ENCODE measurements around the gene CLN6.
A peak's percentile ranks its signal among the peaks of the same experiment; 100 is the strongest.
"Not testable (repeated sequence)": the region's sequence is repeated elsewhere in the genome, so short reads cannot be mapped to it uniquely, and the experiment has no call there.

CLN6 gene

DNA sequence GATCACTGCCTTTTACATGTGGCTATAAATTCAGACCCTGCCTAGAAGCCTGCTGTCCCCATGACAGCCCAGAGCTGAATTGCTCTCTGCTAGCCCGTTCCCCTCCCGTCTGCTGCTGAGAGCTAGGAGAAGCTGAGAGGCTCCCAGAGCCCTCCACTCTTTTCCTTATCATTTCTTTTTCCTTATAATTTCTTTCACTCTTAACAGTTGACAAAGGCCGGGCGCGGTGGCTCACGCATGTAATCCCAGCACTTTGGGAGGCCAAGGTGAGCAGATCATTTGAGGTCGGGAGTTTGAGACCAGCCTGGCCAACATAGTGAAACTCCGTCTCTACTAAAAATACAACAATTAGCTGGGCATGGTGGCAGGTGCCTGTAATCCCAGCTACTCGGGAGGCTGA lies 5.0 kb upstream of the CLN6 start:
- not testable (repeated sequence) for H3K4me3 Mint-ChIP-seq

DNA sequence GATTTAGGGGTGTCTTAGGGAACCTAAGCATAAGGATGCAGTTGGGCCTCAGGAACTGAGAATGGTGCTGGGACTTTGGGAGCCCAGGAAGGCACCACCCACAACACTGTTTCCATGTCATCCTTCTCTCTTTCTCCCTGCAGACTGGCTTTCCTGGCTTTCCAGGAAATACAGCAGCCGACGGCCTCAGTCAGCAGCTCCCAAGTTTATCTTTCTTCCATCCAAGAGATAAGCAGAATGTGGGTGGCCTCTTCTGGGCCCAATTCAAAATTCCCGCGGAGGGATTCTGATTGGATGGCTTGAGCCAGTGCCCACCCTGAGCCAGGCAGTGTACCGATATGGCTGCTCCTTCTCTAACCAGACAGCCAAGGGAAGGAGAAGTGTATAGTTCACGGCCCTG lies 4.5 kb upstream of the CLN6 start:
- Mint-ChIP-seq H3K4me1 (peaks cover 16 to 29% of the 10 kb centered on the region in 2 donors), H3K27me3 (no peaks in the 10 kb centered on the region), H3K4me3 (no peak overlapping the region), H3K9me3 (no peaks in the 10 kb centered on the region), H3K36me3 (no peaks in the 10 kb centered on the region), H3K27ac (no peak overlapping the region)
- ATAC-seq (replicated peaks) (no peak), DNase-seq (no peak)

More for the DNA sequence above, 5.0 kb upstream of the CLN6 start:
- not testable (repeated sequence) for H3K9me3 Mint-ChIP-seq; H3K27me3 Mint-ChIP-seq; ATAC-seq (replicated peaks); H3K27ac Mint-ChIP-seq; DNase-seq; H3K36me3 Mint-ChIP-seq
- H3K4me1 Mint-ChIP-seq, result peaks cover 16 to 29% of the 10 kb centered on the region in 2 donors

DNA sequence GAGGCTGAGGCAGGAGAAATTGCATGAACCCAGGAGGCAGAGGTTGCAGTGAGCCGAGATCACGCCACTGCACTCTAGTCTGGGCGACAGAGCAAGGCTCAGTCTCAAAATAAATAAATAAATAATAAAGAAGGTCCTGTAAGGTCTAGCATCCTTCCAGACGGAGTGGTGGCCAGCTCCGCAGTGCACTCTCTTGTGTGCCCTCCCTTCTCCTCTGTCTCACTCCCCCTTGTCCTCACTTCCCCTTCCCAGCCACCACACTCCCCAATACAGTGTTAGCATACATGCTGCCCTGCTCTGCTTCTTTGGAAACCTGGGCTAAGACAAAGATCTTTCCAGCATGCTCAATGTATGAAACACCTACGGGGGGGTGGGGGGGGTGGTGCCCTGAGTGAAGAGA lies 3.4 kb upstream of the CLN6 start:
- H3K4me3 Mint-ChIP-seq, result no peak overlapping the region
- DNase-seq (no peak), ATAC-seq (replicated peaks) (peak in 1 of 2 donors; percentile 48)
- H3K27ac Mint-ChIP-seq, result peak overlapping the region; percentile 70
- peaks cover 0 to 5% of the 10 kb centered on the region in 2 donors for H3K36me3 Mint-ChIP-seq
- peaks cover 26 to 40% of the 10 kb centered on the region in 2 donors for H3K4me1 Mint-ChIP-seq
- no peaks in the 10 kb centered on the region for H3K27me3 Mint-ChIP-seq
- no peaks in the 10 kb centered on the region for H3K9me3 Mint-ChIP-seq

DNA sequence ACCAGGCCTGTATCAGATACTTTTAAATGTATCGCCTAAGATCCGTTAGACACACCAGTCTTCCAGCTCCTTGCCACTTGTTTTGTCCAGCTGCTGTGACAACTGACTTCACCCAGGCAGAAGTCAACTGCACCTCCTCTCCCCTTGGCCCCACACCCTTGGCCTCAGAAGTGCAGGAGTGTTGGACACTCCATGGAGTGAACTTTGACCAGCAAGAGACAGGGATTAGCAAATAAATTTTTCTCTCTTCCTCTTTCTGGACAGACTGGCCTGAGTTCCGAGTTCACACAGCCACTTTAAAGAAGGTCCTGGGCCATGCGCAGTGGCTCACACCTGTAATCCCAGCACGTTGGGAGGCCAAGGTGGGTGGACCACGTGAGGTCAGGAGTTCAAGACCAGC lies 2.9 kb upstream of the CLN6 start:
- Mint-ChIP-seq H3K27me3 (no peaks in the 10 kb centered on the region), H3K27ac (no peak overlapping the region), H3K4me3 (no peak overlapping the region), H3K4me1 (peaks cover 30 to 45% of the 10 kb centered on the region in 2 donors), H3K36me3 (peaks cover 0 to 5% of the 10 kb centered on the region in 2 donors), H3K9me3 (no peaks in the 10 kb centered on the region)
- DNase-seq (no peak), ATAC-seq (replicated peaks) (no peak)

DNA sequence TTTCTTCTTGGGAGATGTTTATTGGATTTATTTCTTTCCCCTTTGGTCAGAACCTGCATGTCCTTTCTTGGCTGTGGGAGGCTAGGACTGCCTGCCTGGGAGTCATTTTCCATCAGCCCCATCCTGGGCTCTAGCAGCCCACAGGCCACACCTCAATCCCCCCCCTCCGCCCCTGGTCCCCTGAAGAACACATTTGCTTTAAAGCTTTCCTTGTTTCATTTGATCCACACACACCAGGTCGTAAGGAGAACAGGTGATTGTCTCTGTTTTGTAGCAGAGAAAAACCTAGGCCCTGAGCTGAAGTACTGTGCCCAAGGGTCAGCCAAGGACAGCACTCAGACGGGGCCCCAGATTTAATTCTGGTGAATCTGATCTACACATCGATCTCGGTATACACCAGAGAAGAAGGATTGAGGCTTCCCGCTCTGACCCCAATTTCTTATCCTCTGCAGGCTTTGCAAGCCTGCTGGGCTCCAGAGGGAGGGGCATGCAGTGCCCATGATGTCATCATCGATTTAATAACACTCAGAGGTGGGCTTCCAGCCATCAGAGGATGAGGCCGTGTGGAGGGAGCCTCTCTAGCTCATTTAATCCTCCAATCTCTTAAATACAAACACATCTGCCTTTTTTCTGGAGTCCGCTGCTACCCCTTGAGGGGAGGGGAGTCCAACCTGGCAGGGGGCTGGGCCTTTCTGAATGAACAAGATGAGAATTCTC lies 1.7 kb upstream of the CLN6 start:
- peaks cover 0 to 5% of the 10 kb centered on the region in 2 donors for H3K36me3 Mint-ChIP-seq
- H3K4me3 Mint-ChIP-seq, result peak overlapping the region; percentile 11 to 70
- peak overlapping the region; percentile 84 for H3K27ac Mint-ChIP-seq
- peaks cover 33 to 55% of the 10 kb centered on the region in 2 donors for H3K4me1 Mint-ChIP-seq
- no peak for ATAC-seq (replicated peaks)
- no peaks in the 10 kb centered on the region for H3K27me3 Mint-ChIP-seq
- no peaks in the 10 kb centered on the region for H3K9me3 Mint-ChIP-seq
- DNase-seq, result no peak

DNA sequence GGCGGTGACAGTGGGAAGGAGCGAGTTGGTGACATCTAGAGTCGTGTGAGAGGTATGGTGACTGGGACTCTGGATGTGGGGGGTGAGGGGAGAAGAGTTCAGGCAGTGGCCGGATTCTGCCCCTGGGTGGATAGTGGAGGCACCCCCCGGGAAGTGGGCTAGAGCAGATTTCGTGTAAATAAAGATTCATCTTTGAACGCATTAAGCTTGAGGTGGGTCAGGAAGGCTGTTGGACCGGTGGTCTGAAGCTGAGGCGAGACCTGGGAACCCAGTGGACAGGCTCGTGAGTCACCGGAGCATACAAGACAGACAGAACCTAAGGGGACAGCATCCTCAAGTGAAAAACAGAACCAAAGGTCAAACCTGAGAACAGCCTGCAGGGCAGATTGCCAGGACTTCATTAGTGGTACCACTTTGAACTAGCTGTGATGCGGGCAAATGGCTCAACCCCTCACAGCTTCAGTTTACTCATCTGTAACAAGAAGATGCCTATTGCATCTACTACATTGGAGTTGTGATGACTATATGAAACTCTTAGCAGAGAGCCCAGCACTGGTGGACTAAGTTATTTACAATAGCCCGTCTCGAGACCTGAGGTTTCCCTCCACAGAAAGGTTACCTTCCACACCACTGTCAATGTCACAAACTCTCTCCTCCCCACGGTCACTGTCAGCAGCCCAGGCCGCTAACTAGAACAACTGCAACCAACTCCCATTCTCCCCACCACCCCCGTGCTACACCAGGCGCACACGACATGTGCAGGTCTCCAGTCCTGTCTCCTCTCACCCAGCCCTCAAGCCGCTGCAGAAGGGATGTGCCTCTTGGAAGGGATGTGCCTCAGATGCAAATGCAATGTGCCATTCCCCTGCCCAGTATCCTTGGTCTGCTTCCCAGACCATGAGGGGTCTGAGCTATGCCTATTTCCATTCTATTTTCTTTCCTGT lies 901 bp upstream of the CLN6 start:
- DNase-seq, result peak; percentile 41
- Mint-ChIP-seq H3K4me1 (peaks cover 33 to 64% of the 10 kb centered on the region in 2 donors), H3K9me3 (no peaks in the 10 kb centered on the region), H3K27me3 (no peaks in the 10 kb centered on the region), H3K4me3 (peak overlapping the region; percentile 81 to 84), H3K27ac (peak overlapping the region; percentile 94), H3K36me3 (peaks cover 0 to 5% of the 10 kb centered on the region in 2 donors)
- ATAC-seq (replicated peaks), result peak in 1 of 2 donors; percentile 22

DNA sequence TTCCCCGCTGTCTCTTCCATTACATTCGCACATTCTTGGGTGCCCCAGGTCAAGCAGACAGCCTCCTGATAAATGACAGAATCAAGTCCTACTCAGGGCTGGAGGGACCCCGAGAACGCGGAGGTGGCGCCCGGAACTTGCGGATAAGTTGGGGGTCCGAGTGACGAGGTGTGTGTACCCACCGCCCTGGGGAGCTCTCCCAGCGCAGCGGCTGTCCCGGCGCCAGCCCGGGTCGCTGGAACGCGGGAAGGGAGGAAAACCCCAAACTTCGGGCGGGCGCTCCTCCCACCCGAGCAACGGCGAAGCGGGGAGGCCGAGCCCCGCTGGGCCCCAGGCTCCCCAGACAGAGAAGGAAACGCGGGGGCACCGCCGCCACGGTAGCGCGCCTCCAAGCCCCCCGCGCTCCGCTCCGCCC lies 550 bp downstream of the CLN6 start:
- ATAC-seq (replicated peaks), result peak; percentile 1
- DNase-seq, result peak; percentile 39
- Mint-ChIP-seq H3K36me3 (peaks cover 2 to 14% of the 10 kb centered on the region in 2 donors), H3K27me3 (no peaks in the 10 kb centered on the region), H3K9me3 (no peaks in the 10 kb centered on the region), H3K4me1 (peaks cover 42 to 76% of the 10 kb centered on the region in 2 donors), H3K27ac (peak overlapping the region; percentile 95), H3K4me3 (peak overlapping the region; percentile 81 to 84)

DNA sequence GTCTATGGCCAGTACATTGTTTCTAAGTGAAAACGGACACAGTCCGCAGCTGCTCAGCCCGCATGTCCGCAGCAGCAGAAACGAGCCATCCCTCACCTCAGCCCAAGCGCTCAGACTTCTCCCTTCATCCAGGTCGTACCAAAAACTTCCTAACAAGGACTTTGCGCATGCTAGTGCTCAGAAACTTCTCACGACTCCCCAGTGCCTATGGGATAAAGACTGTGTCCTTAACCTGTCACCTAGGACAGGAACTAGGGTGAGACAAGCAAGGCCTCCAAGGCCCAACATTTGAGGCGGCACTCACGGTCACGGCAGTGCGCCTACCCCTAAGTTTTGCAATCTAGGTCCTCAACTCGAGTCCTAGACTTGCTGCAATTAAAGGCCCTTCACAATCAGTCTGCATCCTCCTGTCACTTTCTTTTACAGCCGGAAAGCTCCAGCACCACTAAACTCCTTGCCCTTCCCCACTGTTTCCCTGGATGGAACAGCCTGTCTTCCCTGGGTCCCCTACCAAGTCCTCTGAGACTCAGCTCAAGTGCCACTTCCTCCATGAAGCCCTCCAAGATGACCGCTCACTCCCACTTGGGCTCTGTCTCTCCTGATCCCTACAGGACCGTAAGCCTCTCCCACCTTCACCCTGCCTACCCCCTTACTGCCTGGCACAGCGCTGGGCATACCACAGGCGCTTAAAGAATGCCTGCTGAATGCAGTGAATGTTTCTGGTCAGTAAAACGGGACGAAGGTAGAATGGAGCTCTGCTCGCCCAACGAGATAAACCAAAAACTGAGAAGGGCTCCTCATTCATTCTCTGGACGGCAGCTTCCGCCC lies 1.2 kb downstream of the CLN6 start:
- ATAC-seq (replicated peaks) (no peak), DNase-seq (no peak)
- H3K4me1 Mint-ChIP-seq, result peaks cover 38 to 72% of the 10 kb centered on the region in 2 donors
- H3K27ac Mint-ChIP-seq, result peak overlapping the region; percentile 95
- peak overlapping the region; percentile 81 to 84 for H3K4me3 Mint-ChIP-seq
- peaks cover 2 to 14% of the 10 kb centered on the region in 2 donors for H3K36me3 Mint-ChIP-seq
- H3K9me3 Mint-ChIP-seq, result no peaks in the 10 kb centered on the region
- H3K27me3 Mint-ChIP-seq, result no peaks in the 10 kb centered on the region

DNA sequence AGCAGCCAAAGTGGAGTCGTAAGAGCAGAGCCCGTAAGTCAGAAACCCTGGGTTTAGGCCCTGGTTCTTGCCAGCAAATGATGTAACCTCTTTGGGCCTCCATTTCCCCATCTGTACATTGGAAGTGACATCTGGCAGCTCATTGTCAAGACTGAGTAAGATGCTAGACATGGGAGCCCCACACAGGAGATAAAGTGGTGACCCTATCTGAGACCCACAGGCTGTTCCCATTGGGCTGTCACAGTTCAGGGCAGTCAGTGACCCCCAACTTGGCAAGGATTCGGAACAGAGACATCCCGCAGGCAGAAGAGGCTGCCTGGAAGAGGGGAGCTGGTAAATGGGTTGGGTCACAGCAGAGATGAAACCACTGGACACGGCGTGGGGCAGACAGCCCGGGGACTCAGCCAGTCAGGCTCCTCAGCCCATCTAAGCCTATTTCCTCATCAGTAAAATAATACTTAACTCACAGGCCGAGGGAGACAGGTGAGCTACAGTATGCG lies 1.8 kb downstream of the CLN6 start:
- peak overlapping the region; percentile 42 for H3K27ac Mint-ChIP-seq
- no peak for DNase-seq
- peaks cover 38 to 71% of the 10 kb centered on the region in 2 donors for H3K4me1 Mint-ChIP-seq
- peaks cover 7 to 19% of the 10 kb centered on the region in 2 donors for H3K36me3 Mint-ChIP-seq
- ATAC-seq (replicated peaks), result no peak
- peak overlapping the region; percentile 81 to 84 for H3K4me3 Mint-ChIP-seq
- no peaks in the 10 kb centered on the region for H3K27me3 Mint-ChIP-seq
- no peaks in the 10 kb centered on the region for H3K9me3 Mint-ChIP-seq

DNA sequence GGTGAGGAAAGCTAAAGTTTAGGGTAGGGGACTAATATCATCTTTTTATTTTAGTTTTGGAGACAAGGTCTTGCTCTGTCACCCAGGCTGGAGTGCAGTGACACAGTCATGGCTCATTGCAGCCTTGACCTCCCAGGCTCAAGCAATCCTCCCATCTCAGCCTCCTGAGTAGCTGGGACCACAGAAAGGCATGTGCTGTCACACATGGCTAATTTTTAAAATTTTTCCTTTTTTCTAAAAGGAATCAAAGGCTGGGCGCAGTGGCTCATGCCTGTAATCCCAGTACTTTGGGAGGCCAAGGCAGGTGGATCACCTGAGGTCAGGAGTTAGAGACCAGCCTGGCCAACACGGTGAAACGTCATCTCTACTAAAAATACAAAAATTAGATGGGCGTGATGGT lies 4.1 kb downstream of the CLN6 start:
- ATAC-seq (replicated peaks); DNase-seq; H3K9me3 Mint-ChIP-seq; H3K27ac Mint-ChIP-seq; H3K27me3 Mint-ChIP-seq; H3K4me3 Mint-ChIP-seq: not testable (repeated sequence)
- Mint-ChIP-seq H3K4me1 (peaks cover 33 to 61% of the 10 kb centered on the region in 2 donors), H3K36me3 (peaks cover 12 to 21% of the 10 kb centered on the region in 2 donors)

DNA sequence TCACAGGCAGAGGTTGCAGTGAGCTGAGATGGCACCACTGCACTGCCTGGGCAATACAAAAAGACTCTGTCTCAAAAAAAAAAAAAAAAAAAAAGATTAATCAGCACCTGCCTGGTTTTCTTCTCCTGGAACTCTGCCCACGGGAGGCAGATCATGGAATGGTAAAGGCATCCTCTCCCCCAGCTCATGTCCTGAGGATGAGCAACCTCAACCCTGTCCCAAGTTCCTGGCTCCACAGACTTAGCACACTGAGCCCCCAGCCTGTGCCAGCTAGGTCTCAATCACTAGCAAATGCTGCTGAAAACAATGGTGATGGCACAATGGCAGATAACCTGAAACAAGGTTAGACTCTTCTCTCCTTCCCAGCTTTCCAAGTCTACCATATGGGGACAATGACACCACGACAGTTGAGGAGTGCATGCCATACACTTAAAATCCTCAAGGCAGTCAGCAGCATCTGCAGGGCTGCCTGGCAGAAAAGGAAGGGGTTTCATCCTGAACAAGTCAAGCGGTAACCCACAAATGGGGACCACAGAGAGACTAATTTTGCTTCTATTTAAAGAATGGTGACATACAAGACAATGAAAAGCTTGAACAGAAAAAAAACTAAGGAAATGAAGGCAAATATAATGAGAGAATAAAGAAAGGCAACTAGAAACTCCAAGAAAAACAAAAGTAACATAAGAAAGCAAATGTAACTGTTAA lies 4.8 kb downstream of the CLN6 start:
- no peak for ATAC-seq (replicated peaks)
- Mint-ChIP-seq H3K4me3 (peak overlapping the region; percentile 19 to 48), H3K36me3 (peaks cover 12 to 26% of the 10 kb centered on the region in 2 donors), H3K27ac (peak overlapping the region; percentile 21), H3K9me3 (no peaks in the 10 kb centered on the region), H3K27me3 (no peaks in the 10 kb centered on the region), H3K4me1 (peaks cover 28 to 54% of the 10 kb centered on the region in 2 donors)
- no peak for DNase-seq

DNA sequence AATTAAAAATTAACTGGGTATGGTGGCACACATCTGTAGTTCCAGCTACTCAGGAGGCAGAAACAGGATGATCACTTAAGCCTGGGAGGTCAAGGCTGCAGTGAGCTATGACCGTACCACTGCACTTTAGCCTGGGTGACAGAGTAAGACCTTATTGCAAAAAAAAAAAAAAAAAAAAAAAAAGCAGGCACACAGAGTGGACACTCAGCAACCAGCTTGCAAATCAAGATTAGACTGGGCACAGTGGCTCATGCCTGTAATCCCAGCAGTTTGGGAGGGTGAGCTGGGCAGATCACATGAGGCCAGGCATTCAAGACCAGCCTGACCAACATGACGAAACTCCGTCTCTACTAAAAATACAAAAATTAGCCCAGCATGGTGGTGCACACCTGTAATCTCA lies 5.4 kb downstream of the CLN6 start:
- ATAC-seq (replicated peaks), result no peak
- Mint-ChIP-seq H3K4me3 (no peak overlapping the region), H3K4me1 (peaks cover 28 to 53% of the 10 kb centered on the region in 2 donors), H3K36me3 (peaks cover 13 to 32% of the 10 kb centered on the region in 2 donors), H3K27me3 (no peaks in the 10 kb centered on the region), H3K9me3 (no peaks in the 10 kb centered on the region), H3K27ac (no peak overlapping the region)
- DNase-seq, result no peak

DNA sequence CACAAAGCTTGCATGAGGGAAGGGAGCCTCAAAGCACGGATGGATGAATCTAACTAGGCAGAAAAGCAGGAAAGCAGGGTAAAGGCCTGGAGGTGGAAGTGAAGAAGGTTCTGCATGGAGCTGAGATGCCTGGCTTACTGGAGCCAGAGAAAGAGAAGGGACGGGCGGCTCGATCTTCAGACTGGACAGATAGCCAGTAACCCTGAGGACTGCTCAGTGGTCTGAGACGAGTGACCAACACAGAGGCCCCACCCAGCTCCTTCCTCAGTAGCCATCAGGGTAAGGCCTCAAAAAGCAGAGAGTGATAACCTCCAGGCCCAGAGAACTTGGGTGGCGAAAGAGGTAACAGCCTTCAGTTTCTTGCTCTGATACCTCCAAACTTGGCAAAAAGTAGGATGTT lies 6.4 kb downstream of the CLN6 start:
- H3K36me3 Mint-ChIP-seq, result peaks cover 20 to 35% of the 10 kb centered on the region in 2 donors
- H3K4me3 Mint-ChIP-seq, result no peak overlapping the region
- peaks cover 21 to 45% of the 10 kb centered on the region in 2 donors for H3K4me1 Mint-ChIP-seq
- no peak for ATAC-seq (replicated peaks)
- H3K9me3 Mint-ChIP-seq, result no peaks in the 10 kb centered on the region
- H3K27me3 Mint-ChIP-seq, result no peaks in the 10 kb centered on the region
- DNase-seq, result no peak
- peak overlapping the region; percentile 39 for H3K27ac Mint-ChIP-seq

Measured in stimulated activated naive B cell treated with anti-CD40 and anti-IgM and Interleukin-4, amounts not matched to agents 10 μg/mL and 1 μg/mL and 100 μg/mL, for 72 hours (primary cell).